Measurements from ENCODE around the gene PTPRN2.

Gene PTPRN2

GRCh38 chr7:158609313-158609974 lies 21.8 kb upstream of the PTPRN2 start:
- no peak for TF ChIP-seq CTCF (IDR thresholded peaks at IDR 0.05; ENCODE audit: low read depth, low read length)
- H3K4me3 ChIP-seq (ENCODE audit: low read depth, low read length): no peak overlapping the region

- TF ChIP-seq CTCF (IDR thresholded peaks at IDR 0.05; ENCODE audit: low read depth, low read length): no peak
- H3K4me3 ChIP-seq (ENCODE audit: low read depth, low read length): no peak overlapping the region
Observed at GRCh38 chr7:158607563-158607962, 19.9 kb upstream of the PTPRN2 start.

- TF ChIP-seq CTCF (IDR thresholded peaks at IDR 0.05; ENCODE audit: low read depth, low read length): no peak
- no peak overlapping the region for H3K4me3 ChIP-seq (ENCODE audit: low read depth, low read length)
Observed at GRCh38 chr7:158606671-158607424, 19.2 kb upstream of the PTPRN2 start.

GRCh38 chr7:158606129-158606528 lies 18.5 kb upstream of the PTPRN2 start:
- TF ChIP-seq CTCF (IDR thresholded peaks at IDR 0.05; ENCODE audit: low read depth, low read length): no peak
- no peak overlapping the region for H3K4me3 ChIP-seq (ENCODE audit: low read depth, low read length)

GRCh38 chr7:158603773-158604755 lies 16.4 kb upstream of the PTPRN2 start:
- no peak for TF ChIP-seq CTCF (IDR thresholded peaks at IDR 0.05; ENCODE audit: low read depth, low read length)
- H3K4me3 ChIP-seq (ENCODE audit: low read depth, low read length): no peak overlapping the region

GRCh38 chr7:158602905-158603772 lies 15.5 kb upstream of the PTPRN2 start:
- no peak overlapping the region for H3K4me3 ChIP-seq (ENCODE audit: low read depth, low read length)
- TF ChIP-seq CTCF (IDR thresholded peaks at IDR 0.05; ENCODE audit: low read depth, low read length): no peak

Measured in WI38 (cell line).